Measurements from ENCODE around the gene LRRC26.
A peak's percentile ranks its signal among the peaks of the same experiment; 100 is the strongest.

The LRRC26 gene

DNA sequence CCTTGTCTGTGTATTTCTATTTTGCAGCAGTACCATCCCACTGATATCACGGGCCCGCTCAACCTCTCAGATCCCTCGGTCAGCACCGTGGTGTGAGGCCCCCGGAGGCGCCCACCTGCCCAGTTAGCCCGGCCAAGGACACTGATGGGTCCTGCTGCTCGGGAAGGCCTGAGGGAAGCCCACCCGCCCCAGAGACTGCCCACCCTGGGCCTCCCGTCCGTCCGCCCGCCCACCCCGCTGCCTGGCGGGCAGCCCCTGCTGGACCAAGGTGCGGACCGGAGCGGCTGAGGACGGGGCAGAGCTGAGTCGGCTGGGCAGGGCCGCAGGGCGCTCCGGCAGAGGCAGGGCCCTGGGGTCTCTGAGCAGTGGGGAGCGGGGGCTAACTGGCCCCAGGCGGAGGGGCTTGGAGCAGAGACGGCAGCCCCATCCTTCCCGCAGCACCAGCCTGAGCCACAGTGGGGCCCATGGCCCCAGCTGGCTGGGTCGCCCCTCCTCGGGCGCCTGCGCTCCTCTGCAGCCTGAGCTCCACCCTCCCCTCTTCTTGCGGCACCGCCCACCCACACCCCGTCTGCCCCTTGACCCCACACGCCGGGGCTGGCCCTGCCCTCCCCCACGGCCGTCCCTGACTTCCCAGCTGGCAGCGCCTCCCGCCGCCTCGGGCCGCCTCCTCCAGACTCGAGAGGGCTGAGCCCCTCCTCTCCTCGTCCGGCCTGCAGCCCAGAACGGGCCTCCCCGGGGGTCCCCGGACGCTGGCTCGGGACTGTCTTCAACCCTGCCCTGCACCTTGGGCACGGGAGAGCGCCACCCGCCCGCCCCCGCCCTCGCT lies 1.9 kb downstream of the LRRC26 start:
- DNase-seq (ENCODE audit: low read depth in 2 of 2): no peak

DNA sequence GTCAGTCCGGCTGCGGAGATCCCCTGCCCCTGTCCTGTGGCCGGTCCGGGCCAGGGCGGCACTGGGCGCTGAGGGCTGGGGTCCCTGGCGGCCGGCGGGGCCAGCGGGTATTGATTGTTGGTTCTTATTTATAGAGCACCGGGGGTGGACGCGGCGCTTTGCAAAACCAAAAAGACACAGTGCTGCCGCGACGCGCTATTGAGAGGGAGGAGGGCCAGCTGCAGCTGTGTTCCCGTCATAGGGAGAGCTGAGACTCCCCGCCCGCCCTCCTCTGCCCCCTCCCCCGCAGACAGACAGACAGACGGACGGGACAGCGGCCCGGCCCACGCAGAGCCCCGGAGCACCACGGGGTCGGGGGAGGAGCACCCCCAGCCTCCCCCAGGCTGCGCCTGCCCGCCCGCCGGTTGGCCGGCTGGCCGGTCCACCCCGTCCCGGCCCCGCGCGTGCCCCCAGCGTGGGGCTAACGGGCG lies 2.5 kb downstream of the LRRC26 start:
- DNase-seq (ENCODE audit: low read depth in 2 of 2): no peak

DNA sequence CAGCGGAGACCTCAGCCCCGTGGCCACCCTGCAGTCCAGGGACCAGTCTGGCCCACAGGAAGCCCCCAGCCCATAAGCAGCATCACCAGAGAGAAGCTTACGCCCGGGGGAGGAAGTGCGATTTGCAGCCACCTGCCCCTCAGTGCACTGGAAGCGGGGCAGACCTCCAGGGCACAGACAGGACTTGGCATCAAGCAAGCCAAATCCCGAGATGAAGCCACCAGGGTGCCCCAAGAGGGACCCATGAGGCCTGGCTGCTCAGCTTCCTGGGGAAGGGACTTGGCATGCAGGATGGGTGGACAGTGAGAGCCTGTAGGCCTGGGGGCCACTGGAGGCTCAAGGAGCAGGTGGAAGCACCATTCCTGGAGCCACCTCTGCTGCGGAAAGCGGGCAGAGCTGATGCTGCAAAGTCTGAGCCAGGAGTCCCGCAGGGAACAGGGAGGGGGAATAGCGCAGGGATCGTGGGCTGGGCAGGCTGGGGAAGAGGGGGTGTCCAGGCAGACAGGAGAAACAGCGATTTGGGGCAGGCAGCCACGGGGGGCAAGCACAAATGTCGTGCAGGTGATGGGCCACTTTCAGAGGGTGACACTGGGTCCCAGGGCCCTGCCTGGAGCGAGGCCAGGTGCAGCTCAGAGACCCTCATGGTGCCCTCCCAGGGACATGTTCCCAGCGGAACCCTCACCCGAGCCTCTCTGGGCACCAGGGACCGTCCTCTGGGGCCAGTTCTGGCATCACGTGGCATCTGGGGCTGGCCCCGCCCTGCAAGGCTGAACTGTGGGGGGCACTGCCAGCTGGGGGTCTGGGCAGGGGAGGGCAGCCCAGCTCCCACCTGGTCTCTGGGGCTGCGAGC lies 3.2 kb downstream of the LRRC26 start:
- DNase-seq (ENCODE audit: low read depth in 2 of 2): no peak

DNA sequence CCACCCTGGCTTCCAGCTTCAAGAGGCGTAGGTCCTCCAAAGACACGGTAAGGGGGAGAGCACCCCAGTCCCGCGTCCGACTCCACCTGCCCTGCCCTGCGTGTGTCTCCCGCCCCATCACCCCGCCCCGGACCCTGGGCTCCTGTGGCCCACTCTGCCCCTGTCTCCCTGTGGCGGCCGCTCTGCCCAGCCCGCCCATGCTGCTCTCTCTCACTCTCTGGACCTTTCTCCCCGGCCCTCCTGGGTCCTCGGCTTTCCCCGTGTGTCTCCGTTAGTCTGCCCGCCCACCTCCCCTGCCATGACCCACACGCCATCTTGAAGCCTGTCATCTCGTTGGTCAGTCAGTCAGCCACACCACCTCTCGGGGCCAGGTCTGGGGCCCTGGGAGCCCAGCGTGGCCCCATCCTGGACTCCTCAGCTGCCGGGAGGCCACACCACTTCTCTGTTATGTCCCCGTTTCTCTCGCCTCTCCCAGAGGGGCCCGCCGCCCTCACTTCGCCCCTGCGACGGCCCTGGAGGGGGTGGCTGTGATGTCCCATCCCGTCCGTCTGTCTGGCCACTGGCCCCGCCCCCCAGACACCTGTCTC lies 4.5 kb downstream of the LRRC26 start:
- DNase-seq (ENCODE audit: low read depth in 2 of 2): no peak

DNA sequence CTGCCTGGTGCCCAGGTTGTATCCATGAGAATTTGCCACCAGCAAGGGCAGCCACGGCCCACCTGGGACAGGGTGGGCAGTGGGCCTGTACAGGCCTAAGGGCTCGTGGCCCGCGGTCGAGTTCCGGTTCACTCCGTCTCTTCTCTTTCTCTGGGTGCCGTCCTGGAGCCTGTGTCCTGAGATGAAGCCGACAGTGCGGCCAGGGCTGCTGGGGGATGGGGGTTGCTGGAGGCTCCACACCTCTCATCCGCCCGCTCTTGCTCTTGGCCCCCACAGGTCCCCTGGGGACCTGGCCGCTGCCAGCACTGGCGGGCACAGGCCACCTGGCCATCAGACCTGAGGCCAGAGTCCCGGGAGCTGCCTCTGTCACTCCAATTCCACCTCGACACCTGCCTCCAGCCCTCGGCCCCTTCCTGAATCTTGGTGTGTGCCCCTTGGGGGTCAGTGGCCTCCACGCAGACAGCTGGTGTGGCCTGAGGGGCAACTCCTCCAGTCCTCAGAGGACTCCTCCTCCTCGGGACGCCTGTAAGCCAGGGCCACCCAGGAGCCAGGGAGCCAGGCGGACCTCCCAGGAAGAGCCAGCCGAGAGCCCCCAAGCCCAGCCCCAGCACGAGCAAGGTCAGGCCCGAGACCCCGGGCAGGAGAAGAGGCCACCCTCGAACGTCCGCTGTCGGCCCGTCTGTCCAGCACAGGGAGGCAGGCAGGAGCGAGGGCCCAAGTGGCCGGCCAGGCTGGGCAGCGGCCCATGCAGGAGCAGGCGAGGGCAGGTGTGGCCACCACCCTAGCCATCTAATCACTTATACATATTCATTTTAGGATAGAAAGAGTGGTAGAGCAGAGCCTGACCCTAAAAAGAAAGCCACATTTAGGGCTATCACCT lies 5.2 kb downstream of the LRRC26 start:
- DNase-seq (ENCODE audit: low read depth in 2 of 2): no peak

DNA sequence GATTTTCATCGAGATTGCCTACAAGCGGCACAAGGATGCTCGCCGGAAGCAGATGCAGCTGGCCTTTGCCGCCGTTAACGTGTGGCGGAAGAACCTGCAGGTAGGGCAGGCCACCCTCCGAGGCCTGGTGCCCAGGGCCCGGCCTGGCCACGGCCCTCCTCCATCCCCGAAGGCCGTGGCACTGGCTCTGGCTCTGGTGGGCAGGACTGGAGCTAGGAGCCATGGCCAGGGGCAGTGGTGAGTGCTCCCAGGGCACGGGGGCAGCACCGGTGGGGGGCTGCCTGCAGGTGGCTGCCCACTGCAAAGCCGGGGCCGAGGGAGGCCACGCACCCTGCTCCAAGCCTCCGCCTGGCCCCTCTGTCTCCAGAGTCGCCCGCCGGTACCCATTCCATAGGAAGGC lies 6.0 kb downstream of the LRRC26 start:
- no peak for DNase-seq (ENCODE audit: low read depth in 2 of 2)

DNA sequence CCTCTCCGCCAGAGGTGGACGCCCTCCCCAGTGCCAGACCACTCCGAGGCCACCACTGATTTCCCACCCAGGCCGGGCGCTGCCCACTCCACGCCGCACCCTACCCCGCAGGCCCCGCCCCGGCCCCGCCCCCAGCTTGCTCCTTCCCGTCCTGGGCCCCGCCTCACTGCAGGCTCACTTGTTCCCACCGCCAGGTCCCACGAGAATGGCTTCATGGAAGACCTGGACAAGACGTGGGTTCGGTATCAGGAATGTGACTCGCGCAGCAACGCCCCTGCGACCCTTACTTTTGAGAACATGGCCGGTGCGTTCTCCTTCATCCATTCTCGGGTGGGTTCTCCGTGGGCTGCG lies 6.5 kb downstream of the LRRC26 start:
- DNase-seq (ENCODE audit: low read depth in 2 of 2): no peak

DNA sequence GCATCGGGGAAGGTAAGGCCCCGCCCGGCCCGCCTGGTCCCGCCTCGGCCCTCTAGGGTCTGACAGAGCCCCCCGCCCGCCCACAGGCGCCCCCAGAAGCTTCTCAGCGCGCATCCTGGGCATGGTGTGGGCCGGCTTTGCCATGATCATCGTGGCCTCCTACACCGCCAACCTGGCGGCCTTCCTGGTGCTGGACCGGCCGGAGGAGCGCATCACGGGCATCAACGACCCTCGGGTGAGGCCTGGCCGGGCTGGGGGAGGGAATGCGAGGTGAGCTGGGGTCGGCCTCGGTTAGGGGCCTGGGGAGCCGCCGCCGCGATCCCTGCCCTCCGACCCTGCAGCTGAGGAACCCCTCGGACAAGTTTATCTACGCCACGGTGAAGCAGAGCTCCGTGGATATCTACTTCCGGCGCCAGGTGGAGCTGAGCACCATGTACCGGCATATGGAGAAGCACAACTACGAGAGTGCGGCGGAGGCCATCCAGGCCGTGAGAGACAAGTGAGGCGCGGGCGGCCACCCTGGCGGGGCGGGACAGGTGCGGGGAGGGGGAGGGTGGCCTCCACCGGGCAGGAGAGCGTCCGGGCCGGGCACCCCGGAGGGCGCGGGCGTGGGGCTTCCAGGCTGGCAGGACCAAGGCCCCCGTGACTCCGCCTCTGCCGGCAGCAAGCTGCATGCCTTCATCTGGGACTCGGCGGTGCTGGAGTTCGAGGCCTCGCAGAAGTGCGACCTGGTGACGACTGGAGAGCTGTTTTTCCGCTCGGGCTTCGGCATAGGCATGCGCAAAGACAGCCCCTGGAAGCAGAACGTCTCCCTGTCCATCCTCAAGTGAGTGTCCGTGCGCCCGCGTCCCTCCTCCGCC lies 7.1 kb downstream of the LRRC26 start:
- DNase-seq (ENCODE audit: low read depth in 2 of 2): no peak

DNA sequence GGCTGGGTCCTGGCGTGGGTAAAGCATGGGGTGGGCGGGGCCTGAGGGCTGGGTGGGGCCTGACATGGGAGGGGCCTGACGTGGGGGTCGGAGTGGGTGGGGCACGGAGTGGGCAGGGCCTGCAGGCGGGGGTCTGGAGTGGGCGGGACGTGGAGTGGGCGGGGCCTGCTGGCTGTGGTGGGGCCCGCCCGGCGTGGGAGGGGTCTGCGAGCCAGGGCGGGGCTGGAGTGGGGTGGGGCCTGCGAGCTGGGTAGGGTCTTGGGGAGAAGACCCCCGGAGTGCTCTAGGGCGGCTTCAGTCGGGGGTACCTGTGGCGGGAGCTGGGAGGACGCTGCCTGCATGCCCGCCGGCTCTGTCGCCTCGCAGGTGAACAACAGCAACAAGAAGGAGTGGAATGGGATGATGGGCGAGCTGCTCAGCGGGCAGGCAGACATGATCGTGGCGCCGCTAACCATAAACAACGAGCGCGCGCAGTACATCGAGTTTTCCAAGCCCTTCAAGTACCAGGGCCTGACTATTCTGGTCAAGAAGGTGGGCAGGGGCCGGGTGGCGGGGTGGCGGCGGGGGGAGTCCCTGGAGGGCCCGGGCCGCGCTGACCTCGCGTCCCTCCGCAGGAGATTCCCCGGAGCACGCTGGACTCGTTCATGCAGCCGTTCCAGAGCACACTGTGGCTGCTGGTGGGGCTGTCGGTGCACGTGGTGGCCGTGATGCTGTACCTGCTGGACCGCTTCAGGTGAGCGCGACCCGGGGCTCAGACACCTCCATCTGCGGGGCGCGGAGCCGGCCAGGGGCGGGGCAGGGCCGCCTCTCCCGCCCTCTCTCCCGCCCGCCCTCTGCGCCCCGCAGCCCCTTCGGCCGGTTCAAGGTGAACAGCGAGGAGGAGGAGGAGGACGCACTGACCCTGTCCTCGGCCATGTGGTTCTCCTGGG lies 8.0 kb downstream of the LRRC26 start:
- no peak for DNase-seq (ENCODE audit: low read depth in 2 of 2)

DNA sequence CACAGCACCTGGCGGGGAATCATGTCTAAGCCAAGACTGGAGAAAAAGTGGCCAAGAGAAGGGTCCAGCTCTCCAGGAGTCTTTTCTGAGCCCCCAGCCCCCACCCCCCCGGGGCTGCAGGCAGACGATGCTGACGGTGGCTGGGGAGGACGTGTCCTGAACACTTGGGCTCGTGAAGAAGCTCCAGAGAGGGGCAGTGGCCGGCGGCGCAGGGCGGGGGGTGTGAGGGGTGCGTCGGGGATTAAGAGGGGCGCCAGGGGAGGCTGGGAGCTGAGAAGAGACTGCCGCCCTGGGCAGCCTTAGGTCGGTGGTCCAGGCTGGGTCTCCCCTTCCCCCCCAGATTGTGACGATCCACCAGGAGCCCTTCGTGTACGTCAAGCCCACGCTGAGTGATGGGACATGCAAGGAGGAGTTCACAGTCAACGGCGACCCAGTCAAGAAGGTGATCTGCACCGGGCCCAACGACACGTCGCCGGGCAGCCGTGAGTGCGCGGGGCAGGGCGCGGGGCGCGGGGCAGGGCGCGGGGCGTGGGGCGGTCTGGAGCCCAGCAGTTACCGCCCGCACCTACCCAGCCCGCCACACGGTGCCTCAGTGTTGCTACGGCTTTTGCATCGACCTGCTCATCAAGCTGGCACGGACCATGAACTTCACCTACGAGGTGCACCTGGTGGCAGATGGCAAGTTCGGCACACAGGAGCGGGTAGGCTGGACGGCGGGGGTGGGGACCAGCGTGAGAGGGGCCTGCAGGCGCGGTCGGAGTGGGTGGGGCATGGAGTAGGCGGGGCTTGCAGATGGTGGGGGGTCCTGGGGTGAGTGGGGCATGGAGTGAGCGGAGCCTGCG lies 8.9 kb downstream of the LRRC26 start:
- no peak for DNase-seq (ENCODE audit: low read depth in 2 of 2)

DNA sequence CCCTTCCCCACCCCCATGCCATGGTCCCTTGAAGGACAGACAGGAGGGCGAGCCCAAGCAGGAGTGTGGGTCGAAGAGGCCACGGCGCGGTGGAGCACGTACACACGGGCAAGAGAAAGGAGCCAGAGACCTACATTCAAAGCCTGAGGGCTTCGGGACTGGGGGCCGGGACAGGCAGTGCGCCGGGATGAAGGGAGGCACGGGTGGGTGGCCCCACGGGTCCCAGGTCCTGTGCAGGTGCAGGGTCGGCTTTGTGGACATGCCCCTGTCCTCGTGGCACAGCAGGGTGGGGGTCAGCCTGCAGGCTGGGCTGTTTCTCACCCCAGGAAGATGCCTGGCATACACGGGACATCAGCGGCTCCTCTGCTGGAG lies 9.8 kb downstream of the LRRC26 start:
- DNase-seq (ENCODE audit: low read depth in 2 of 2): no peak

DNA sequence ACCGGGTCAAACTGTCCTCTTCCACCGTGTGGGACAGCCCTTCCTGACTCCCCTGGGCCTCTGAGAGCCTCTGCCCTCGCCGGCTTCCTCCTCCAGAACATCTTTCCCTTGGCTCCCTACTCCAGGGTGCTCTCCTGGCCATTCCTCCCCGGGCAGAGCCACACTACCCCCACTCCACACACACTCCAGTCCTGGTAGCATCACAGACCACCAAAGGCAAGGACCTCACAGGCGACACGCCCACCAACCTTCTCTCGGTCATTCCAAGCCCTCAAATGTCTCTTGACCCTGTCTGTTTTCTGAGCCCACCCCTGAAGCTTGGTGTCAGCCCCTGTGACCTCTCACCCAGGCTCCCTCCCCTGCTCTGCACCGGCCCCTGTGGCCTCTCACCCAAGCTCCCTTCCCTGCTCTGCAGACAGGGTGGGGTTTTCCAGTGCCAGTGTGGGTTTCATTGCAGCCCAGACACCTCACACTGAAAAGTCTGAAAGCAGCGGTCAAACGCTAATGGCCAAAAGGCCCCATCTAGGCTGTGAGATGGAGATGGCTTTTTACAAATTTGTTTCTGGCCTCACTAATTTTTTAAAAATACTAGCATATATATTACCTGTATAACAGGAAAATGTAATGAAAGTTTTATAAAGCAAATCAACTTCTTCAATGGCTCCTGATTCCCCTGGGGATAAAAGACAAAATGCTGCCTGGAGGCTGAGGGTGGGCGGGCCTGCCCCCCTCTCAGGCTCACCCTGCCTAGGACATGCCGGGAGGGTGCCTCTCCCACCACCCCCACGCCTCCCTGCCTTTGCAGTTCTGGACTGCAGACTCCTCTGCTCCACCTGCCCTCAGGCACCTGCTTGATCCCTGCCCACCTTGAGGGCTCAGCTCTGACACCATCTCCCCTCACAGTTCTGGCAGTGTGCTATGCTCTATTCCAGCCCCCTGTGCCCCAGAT lies 10.5 kb downstream of the LRRC26 start:
- DNase-seq (ENCODE audit: low read depth in 2 of 2): no peak

DNA sequence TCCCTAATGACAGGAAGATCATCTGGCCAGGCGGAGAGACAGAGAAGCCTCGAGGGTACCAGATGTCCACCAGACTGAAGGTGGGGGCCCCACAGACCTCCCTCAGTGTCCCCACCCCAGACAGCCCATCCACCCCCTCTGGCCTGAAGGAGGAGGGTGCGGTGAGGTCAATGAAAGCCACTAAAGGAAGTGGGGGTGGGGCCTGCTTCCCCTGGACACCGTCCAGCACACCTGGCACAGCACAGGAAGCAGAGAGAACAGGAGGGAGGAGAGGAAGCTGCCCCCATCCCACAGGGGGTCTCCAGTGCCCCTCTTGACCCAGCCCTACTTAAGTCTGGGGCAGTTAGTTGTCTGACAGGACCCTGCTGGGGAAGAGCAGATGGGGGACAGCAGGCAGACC lies 11.2 kb downstream of the LRRC26 start:
- DNase-seq (ENCODE audit: low read depth in 2 of 2): no peak

DNA sequence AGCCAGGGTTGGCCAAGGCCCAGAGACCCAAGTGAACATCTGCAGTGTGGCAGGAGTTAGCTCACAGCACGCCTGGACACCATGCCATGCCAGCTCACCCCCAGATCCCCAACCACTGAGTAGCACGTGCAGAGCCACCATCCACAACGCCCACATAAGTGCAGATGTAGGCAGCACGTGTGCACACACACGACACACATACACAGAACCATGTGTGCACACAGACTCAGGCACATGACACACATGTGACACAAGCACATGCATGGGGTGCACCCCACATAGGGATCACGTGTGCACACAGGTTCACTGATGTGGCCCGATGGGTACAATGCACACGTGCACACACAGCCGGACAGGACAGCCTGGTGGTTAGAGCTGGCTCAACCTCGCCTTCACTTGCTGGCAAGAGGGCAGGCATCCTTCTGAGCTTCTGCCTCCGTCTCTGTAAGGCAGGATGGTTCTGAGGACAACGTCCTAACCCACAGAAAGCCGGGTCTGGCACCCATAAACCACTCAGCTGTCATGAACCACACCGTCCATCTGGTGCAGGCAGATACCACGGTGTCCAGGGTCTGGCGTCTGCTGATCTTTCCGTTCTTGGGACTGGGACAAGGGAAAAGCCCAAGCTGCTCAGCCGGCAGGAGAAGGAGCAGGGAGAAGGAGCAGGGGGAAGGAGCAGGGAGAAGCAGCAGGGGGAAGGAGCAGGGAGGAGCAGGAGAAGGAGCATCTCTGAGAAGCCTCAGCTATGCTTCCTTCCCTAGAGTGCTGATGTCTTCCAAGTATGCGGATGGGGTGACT lies 12.0 kb downstream of the LRRC26 start:
- no peak for DNase-seq (ENCODE audit: low read depth in 2 of 2)

DNA sequence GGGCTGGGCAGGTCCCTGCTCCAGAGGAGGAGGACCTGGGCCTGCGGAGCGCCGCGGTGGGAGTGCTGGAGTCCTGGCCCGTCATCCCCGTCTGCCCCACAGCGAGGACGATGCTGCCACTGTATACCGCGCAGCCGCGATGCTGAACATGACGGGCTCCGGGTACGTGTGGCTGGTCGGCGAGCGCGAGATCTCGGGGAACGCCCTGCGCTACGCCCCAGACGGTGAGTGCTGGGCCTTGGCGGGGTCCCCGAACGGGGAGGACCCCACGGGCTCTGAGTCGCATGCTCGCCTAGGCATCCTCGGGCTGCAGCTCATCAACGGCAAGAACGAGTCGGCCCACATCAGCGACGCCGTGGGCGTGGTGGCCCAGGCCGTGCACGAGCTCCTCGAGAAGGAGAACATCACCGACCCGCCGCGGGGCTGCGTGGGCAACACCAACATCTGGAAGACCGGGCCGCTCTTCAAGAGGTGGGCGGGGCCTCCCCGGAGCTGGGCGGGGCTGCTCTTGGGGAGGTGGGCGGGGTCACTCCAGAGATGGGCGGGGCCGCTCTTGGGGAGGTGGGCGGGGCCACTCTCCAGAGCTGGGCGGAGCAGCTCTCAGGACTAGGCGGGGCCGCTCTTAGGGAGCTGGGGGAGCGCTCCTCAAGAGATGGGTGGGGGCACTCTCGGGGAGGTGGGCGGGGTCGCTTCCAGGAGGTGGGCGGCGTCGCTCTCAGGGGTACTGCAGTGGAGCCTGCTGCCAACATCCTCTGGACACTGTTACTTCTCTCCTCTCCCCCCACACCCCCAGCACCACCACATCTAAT lies 13.1 kb downstream of the LRRC26 start:
- peak in 1 of 2 experiments; percentile 9 for DNase-seq (ENCODE audit: low read depth in 2 of 2)

DNA sequence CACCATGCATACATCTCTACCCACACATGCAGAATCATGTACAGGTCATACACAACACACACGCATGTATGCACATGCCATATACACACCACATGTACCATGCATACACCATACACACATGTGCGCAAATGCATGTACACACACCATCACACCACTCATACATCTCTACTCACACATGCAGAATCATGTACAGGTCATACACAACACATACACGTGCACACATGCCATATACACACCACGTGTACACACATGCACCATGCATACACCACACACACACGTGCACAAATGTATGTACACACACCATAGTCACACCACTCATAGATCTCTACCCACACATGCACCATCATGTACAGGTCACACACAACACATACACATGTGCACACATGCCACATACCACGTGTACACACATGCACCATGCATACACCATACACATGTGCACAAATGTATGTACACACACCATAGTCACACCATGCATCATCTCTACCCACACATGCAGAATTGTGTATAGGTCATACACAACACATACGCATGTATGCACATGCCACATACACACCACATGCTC lies 16.9 kb downstream of the LRRC26 start:
- DNase-seq (ENCODE audit: low read depth in 2 of 2): no peak

Measured in fibroblast of skin of left biceps (primary cell).